GM12878 (cell line): ENCODE data around the gene SSH2. TPM values are rescaled to one million over a fixed set of nuclear protein-coding genes. Genes with fewer than 3 reads are reported as not detected.

ENCODE experiments used
- ATAC-seq: fragments of 200-7000 bp; cut with Tn5 transposase; 3 replicates; pipeline ENCODE4 v1.9.1; 2020; ENCODE audit warnings: mild to moderate bottlenecking, moderate library complexity
- BruUV-seq: library from RNA; stranded (reverse); fragments of 400-500 nt; replicated peaks from 2 replicates; lab custom pipeline; 2021; lab: Mats Ljungman, UMichigan
- CTCF ChIA-PET: fragments of 300-600 bp; sonication (Branson Sonifier 250); formaldehyde crosslinking; extraction: SDS; loops from one replicate; lab custom pipeline; 2021; ENCODE audit warnings: inconsistent platforms; lab: Yijun Ruan, JAX
- POLR2A ChIA-PET: fragments of 350-600 bp; formaldehyde crosslinking; extraction: SDS; loops from one replicate; lab custom pipeline; 2021; ENCODE audit warnings: inconsistent platforms; lab: Charles Lee
- RAD21 ChIA-PET: fragments of 300-600 bp; sonication (Branson Sonifier 250); formaldehyde crosslinking; loops from one replicate; lab custom pipeline; 2023; ENCODE audit warnings: antibody characterized with exemption; ENCODE audit not compliant: unreplicated experiment; lab: Charles Lee
- SMC1A ChIA-PET: fragments of 300-600 bp; sonication (Branson Sonifier 250); formaldehyde crosslinking; loops from one replicate; lab custom pipeline; 2023; ENCODE audit not compliant: unreplicated experiment, uncharacterized antibody; lab: Charles Lee
- DNase-seq: peaks from one replicate; pipeline ENCODE4 v3.0.0-alpha.2; 2011; ENCODE audit warnings: low read depth, low spot score
- FAIRE-seq: peaks from 3 replicates; lab custom pipeline; 2011; peaks lifted over from hg19 to GRCh38; lab: Jason Lieb, UNC
- H2AFZ ChIP-seq: 2 replicates; pipeline ENCODE4 v1.6.0; 2011; ENCODE audit warnings: low read depth, low read length, control low read depth; ENCODE audit not compliant: control insufficient read depth
- H3K27ac ChIP-seq: 2 replicates; pipeline ENCODE4 v1.5.1; 2011; ENCODE audit warnings: control low read depth; ENCODE audit not compliant: control insufficient read depth, insufficient read depth
- H3K27me3 ChIP-seq, 2 experiments: replicated peaks in 1 of 2; 2 replicates each; pipeline versions ENCODE4 v1.6.0 to v1.6.1; 2011; ENCODE audit warnings: low read length in 1 of 2; ENCODE audit not compliant: control insufficient read depth in 2 of 2, insufficient read depth in 2 of 2
- H3K36me3 ChIP-seq, 2 experiments: 2 replicates each; pipeline ENCODE4 v1.5.1; 2011; ENCODE audit warnings: low read length in 1 of 2; ENCODE audit not compliant: control insufficient read depth in 2 of 2, insufficient read depth in 2 of 2
- H3K4me1 ChIP-seq: 2 replicates; pipeline ENCODE4 v1.6.1; 2011; ENCODE audit warnings: mild to moderate bottlenecking, low read length, moderate library complexity, mixed read lengths; ENCODE audit not compliant: control insufficient read depth, insufficient read depth
- H3K4me2 ChIP-seq: 2 replicates; pipeline ENCODE4 v1.6.0; 2011; ENCODE audit warnings: control low read depth; ENCODE audit not compliant: control insufficient read depth, insufficient read depth
- H3K4me3 ChIP-seq: fragments of 200-600 bp; sonication (generic); 2 replicates; pipeline ENCODE4 v1.5.1; 2016
- H3K79me2 ChIP-seq: 2 replicates; pipeline ENCODE4 v1.6.0; 2011; ENCODE audit warnings: low read length; ENCODE audit not compliant: control insufficient read depth, insufficient read depth
- H3K9ac ChIP-seq: 2 replicates; pipeline ENCODE4 v1.8.0; 2011; ENCODE audit warnings: low read length, control low read depth, mixed read lengths; ENCODE audit not compliant: control insufficient read depth, insufficient read depth
- H3K9me3 ChIP-seq: replicated peaks from 3 replicates; pipeline ENCODE4 v1.5.1; 2011; ENCODE audit warnings: mild to moderate bottlenecking, low read length; ENCODE audit not compliant: control insufficient read depth, insufficient read depth
- H4K20me1 ChIP-seq: 2 replicates; pipeline ENCODE4 v1.6.0; 2011; ENCODE audit not compliant: control insufficient read depth, insufficient read depth
- BHLHE40 ChIP-seq, 2 experiments: fragments of 450-650 bp in 1 of 2; IDR thresholded peaks; 2 replicates each; pipeline ENCODE4 v1.6.1; 2011 to 2017; ENCODE audit warnings: low read depth in 2 of 2, borderline replicate concordance in 1 of 2, improper control_type of control experiment in 1 of 2, low read length in 1 of 2, mild to moderate bottlenecking in 1 of 2
- CHD1 ChIP-seq: IDR thresholded peaks from 2 replicates; pipeline ENCODE4 v1.6.1; 2012; ENCODE audit warnings: low read depth, low read length, improper control_type of control experiment
- CHD2 ChIP-seq: IDR thresholded peaks from 2 replicates; pipeline ENCODE4 v1.6.1; 2011; ENCODE audit warnings: low read depth, low read length, improper control_type of control experiment, borderline replicate concordance
- GATAD2B ChIP-seq: fragments of 450-650 bp; conservative IDR thresholded peaks from 2 replicates; pipeline ENCODE4 v1.6.1; 2017; ENCODE audit warnings: low read depth, mild to moderate bottlenecking, moderate library complexity
- IKZF1 ChIP-seq: fragments of 450-650 bp; conservative IDR thresholded peaks from 2 replicates; pipeline ENCODE4 v1.6.1; 2017; ENCODE audit warnings: antibody characterized with exemption, mild to moderate bottlenecking
- MAX ChIP-seq: IDR thresholded peaks from 2 replicates; pipeline ENCODE4 v1.6.1; 2012; ENCODE audit warnings: low read depth, low read length, improper control_type of control experiment
- MEF2B ChIP-seq: fragments of 450-650 bp; IDR thresholded peaks from 2 replicates; pipeline ENCODE4 v1.6.1; 2018; ENCODE audit warnings: mild to moderate bottlenecking, moderate library complexity; ENCODE audit not compliant: partially characterized antibody, poor library complexity, severe bottlenecking
- NR2F1 ChIP-seq: fragments of 450-650 bp; conservative IDR thresholded peaks from 2 replicates; pipeline ENCODE4 v1.6.1; 2017; ENCODE audit warnings: mild to moderate bottlenecking
- RB1 ChIP-seq: fragments of 450-650 bp; formaldehyde crosslinking; IDR thresholded peaks from 2 replicates; pipeline ENCODE4 v1.6.1; 2017; ENCODE audit warnings: mild to moderate bottlenecking, borderline replicate concordance
- SRF ChIP-seq, 2 experiments: IDR thresholded peaks; 2 replicates each; pipeline ENCODE4 v1.6.1; 2011; ENCODE audit warnings: low read depth in 2 of 2, low read length in 2 of 2, mild to moderate bottlenecking in 1 of 2, moderate library complexity in 1 of 2
- TCF3 ChIP-seq: IDR thresholded peaks from 2 replicates; pipeline ENCODE4 v1.6.1; 2012; ENCODE audit warnings: low read depth, mild to moderate bottlenecking, low read length, borderline replicate concordance; ENCODE audit not compliant: insufficient read depth
- YY1 ChIP-seq: IDR thresholded peaks from 2 replicates; pipeline ENCODE4 v1.6.1; 2011; ENCODE audit warnings: low read depth, mild to moderate bottlenecking, low read length
- WGBS: methylation state at CpG from one replicate; pipeline ENCODE4 v1.1.6; 2016; ENCODE audit warnings: low lambda C conversion rate; ENCODE audit not compliant: insufficient replicate concordance, insufficient coverage; ENCODE audit errors: missing lambda C conversion rate; 5-methylcytosine and 5-hydroxymethylcytosine counted together
- in situ Hi-C: fragments of 300-500 bp; cut with MboI; formaldehyde crosslinking; loops from 9 replicates; pipeline ENCODE4 v1.14.3; 2018; ENCODE audit warnings: mixed read lengths
- intact Hi-C: fragments of 100-400 bp; cut with micrococcal nuclease; formaldehyde crosslinking; loops from one replicate; pipeline ENCODE4 v1.14.2; 2022; ENCODE audit not compliant: unreplicated experiment
- polyA plus RNA-seq, 11 experiments: library from polyadenylated mRNA; depleted of rRNA in 4 of 11; unstranded in 6 of 11; stranded (reverse) in 5 of 11; fragments of >200 nt; fragmentation: Nextera tagmentation in 4 of 11; fragmentation: Illumina TruSeq in 1 of 11; extraction: Ambion mirVana in 4 of 11; extraction: Trizol in 1 of 11; gene quantifications; 1 replicate in 1 of 11; 2 replicates in 10 of 11; pipeline versions ENCODE4 v1.2.1 to v1.2.3, GENCODE V29; 2011 to 2016; ENCODE audit warnings: inconsistent platforms in 2 of 11, missing spikeins in 2 of 11, low read depth in 1 of 11
- total RNA-seq, 4 experiments: library from RNA; depleted of rRNA in 3 of 4; stranded (reverse); fragments of >200 nt in 3 of 4; fragmentation: Illumina TruSeq in 1 of 4; extraction: Trizol in 1 of 4; gene quantifications; 2 replicates each; pipeline versions ENCODE4 v1.2.1 to v1.2.3, GENCODE V29; 2013 to 2021
- TF ChIP-seq, protein P1 (sequence below): IDR thresholded peaks from 2 replicates; pipeline ENCODE4 v1.6.1; 2012; ENCODE audit warnings: low read depth, low read length, improper control_type of control experiment
- TF ChIP-seq, protein P2 (sequence below): IDR thresholded peaks from 2 replicates; pipeline ENCODE4 v1.6.1; 2011; ENCODE audit warnings: mild to moderate bottlenecking, low read depth, low read length, moderate library complexity; ENCODE audit not compliant: insufficient replicate concordance

SSH2 gene
- total and polyA plus RNA-seq, 10 of the 15 experiments (the other 5 are each of a cell fraction or from before 2014, with no cell fraction given): 9.3 to 65.9 (median 34.0) TPM

- Histone ChIP-seq H3K36me3 (peaks cover 0 to 4% of the 10 kb centered on the region in 2 experiments; a peak in 1 of 4 replicates), H2AFZ (peak within 1 kb of the TSS; percentile 51), H3K4me2 (peak within 1 kb of the TSS; percentile 88), H3K9me3 (no peaks in the 10 kb centered on the region), H3K27me3 (no peaks in the 10 kb centered on the region; a peak in 1 of 4 replicates), H3K9ac (peak within 1 kb of the TSS; percentile 58; the same call in 1 of the 2 replicates), H3K79me2 (no peaks in the 10 kb centered on the region), H3K4me1 (peaks cover 10% of the 10 kb centered on the region), H3K4me3 (peak within 1 kb of the TSS; percentile 78), H3K27ac (no peak within 1 kb of the TSS), H4K20me1 (peaks cover 3% of the 10 kb centered on the region; the same call in 1 of the 2 replicates)
- BruUV-seq: no TSS peak
- 6% methylated on average over 49 of the region's 77 CpGs for WGBS
- POLR2A ChIA-PET: no interaction called here
- RAD21 ChIA-PET: interaction anchor here (1.6 to 2.3 kb wide), 2 partner anchors 157 to 308 kb away, joined by 5 to 8 read pairs; no protein-coding TSS in a partner anchor
- SMC1A ChIA-PET: no interaction called here
- DNase-seq (no peak), ATAC-seq (peak; percentile 71), FAIRE-seq (no peak)
- in situ Hi-C loops (no loop called here), intact Hi-C loops (loop anchor here (5.0 kb wide), 1 partner anchor 50 kb away; no protein-coding TSS in a partner anchor)
- TF ChIP-seq IKZF1 (0 out of 2 replicates have a peak, but pooled peaks have one; percentile 30), MEF2B (no peak), TCF3 (0 out of 2 replicates have a peak, but pooled peaks have one; percentile 25), MAX (no peak), SRF (IDR thresholded peaks at IDR 0.05; ENCODE audit: low read depth in 2 of 2, low read length in 2 of 2) (peak; percentile 78 to 81; a peak in 3 of 4 replicates), RB1 (peak; percentile 66; the same call in 1 of the 2 replicates), CHD2 (0 out of 2 replicates have a peak, but pooled peaks have one; percentile 12), GATAD2B (0 out of 2 replicates have a peak, but pooled peaks have one; percentile 13), YY1 (peak; percentile 16; the same call in 1 of the 2 replicates), CHD1 (no peak), BHLHE40 (IDR thresholded peaks at IDR 0.05; ENCODE audit: borderline replicate concordance in 1 of 2, low read depth in 2 of 2, low read length in 1 of 2) (0 out of 4 replicates have a peak, but pooled peaks of 1 of the 2 experiments have one; percentile 2), NR2F1 (peak; percentile 53; the same call in 1 of the 2 replicates)
- TF ChIP-seq, protein P1, sequence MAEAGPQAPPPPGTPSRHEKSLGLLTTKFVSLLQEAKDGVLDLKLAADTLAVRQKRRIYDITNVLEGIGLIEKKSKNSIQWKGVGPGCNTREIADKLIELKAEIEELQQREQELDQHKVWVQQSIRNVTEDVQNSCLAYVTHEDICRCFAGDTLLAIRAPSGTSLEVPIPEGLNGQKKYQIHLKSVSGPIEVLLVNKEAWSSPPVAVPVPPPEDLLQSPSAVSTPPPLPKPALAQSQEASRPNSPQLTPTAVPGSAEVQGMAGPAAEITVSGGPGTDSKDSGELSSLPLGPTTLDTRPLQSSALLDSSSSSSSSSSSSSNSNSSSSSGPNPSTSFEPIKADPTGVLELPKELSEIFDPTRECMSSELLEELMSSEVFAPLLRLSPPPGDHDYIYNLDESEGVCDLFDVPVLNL: 0 out of 2 replicates have a peak, but pooled peaks have one; percentile 62
- TF ChIP-seq, protein P2, sequence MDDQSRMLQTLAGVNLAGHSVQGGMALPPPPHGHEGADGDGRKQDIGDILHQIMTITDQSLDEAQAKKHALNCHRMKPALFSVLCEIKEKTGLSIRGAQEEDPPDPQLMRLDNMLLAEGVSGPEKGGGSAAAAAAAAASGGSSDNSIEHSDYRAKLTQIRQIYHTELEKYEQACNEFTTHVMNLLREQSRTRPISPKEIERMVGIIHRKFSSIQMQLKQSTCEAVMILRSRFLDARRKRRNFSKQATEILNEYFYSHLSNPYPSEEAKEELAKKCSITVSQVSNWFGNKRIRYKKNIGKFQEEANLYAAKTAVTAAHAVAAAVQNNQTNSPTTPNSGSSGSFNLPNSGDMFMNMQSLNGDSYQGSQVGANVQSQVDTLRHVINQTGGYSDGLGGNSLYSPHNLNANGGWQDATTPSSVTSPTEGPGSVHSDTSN: peak; percentile 5
- CTCF ChIA-PET: interaction anchor here (1.0 to 5.9 kb wide), 4 partner anchors 76 to 157 kb away, joined by 3 to 114 read pairs (median 8); no protein-coding TSS in a partner anchor
Measured at GRCh38 chr17:29622337-29623282, 307.4 kb downstream of the SSH2 start, which contains the start of gene CORO6. Gene CORO6 (minus strand): TSS chr17:29622912. CDS start chr17:29621421, 1,491 bp downstream.
